ENCODE data around the gene PEPD.

PEPD gene

GRCh38 chr19:33461256-33462111 is 60.1 kb downstream of the PEPD start:
- no peaks in the 10 kb centered on the region for H3K36me3 ChIP-seq (ENCODE audit: control insufficient read depth, insufficient read depth, low read length)
- 91 to 92% methylated on average over 24 of the region's 24 CpGs for WGBS, 2 experiments
- no peaks in the 10 kb centered on the region for H3K4me1 ChIP-seq (ENCODE audit: control insufficient read depth, insufficient read depth, low read length)
- no peak overlapping the region for H3K4me3 ChIP-seq (ENCODE audit: insufficient read depth, low read depth, low read length)
- H3K9me3 ChIP-seq (ENCODE audit: control insufficient read depth, low read length): no peaks in the 10 kb centered on the region
- no peaks in the 10 kb centered on the region for H3K27me3 ChIP-seq (ENCODE audit: control insufficient read depth, insufficient read depth, low read length, poor library complexity, severe bottlenecking)
- H3K27ac ChIP-seq (ENCODE audit: insufficient read depth, low read depth, low read length, poor library complexity, severe bottlenecking): no peak overlapping the region

- no peak overlapping the region for H3K27ac ChIP-seq (ENCODE audit: insufficient read depth, low read depth, low read length, poor library complexity, severe bottlenecking)
- no peaks in the 10 kb centered on the region for H3K27me3 ChIP-seq (ENCODE audit: control insufficient read depth, insufficient read depth, low read length, poor library complexity, severe bottlenecking)
- no peaks in the 10 kb centered on the region for H3K4me1 ChIP-seq (ENCODE audit: control insufficient read depth, insufficient read depth, low read length)
- 89 to 90% methylated on average over 18 of the region's 18 CpGs for WGBS, 2 experiments
- no peaks in the 10 kb centered on the region for H3K9me3 ChIP-seq (ENCODE audit: control insufficient read depth, low read length)
- no peaks in the 10 kb centered on the region for H3K36me3 ChIP-seq (ENCODE audit: control insufficient read depth, insufficient read depth, low read length)
- no peak overlapping the region for H3K4me3 ChIP-seq (ENCODE audit: insufficient read depth, low read depth, low read length)
Observed at GRCh38 chr19:33460221-33460908, 61.2 kb downstream of the PEPD start.

GRCh38 chr19:33459222-33460090 is 62.1 kb downstream of the PEPD start:
- H3K27ac ChIP-seq (ENCODE audit: insufficient read depth, low read depth, low read length, poor library complexity, severe bottlenecking): no peak overlapping the region
- 91 to 93% methylated on average over 21 to 23 of the region's 23 CpGs for WGBS, 2 experiments
- no peaks in the 10 kb centered on the region for H3K36me3 ChIP-seq (ENCODE audit: control insufficient read depth, insufficient read depth, low read length)

GRCh38 chr19:33458807-33459206 is 62.8 kb downstream of the PEPD start:
- Histone ChIP-seq H3K4me1 (ENCODE audit: control insufficient read depth, insufficient read depth, low read length) (no peaks in the 10 kb centered on the region), H3K27ac (ENCODE audit: insufficient read depth, low read depth, low read length, poor library complexity, severe bottlenecking) (no peak overlapping the region), H3K27me3 (ENCODE audit: control insufficient read depth, insufficient read depth, low read length, poor library complexity, severe bottlenecking) (no peaks in the 10 kb centered on the region), H3K36me3 (ENCODE audit: control insufficient read depth, insufficient read depth, low read length) (no peaks in the 10 kb centered on the region), H3K9me3 (ENCODE audit: control insufficient read depth, low read length) (no peaks in the 10 kb centered on the region), H3K4me3 (ENCODE audit: insufficient read depth, low read depth, low read length) (no peak overlapping the region)
- WGBS, 2 experiments: 92 to 95% methylated on average over 12 of the region's 12 CpGs

More at GRCh38 chr19:33459222-33460090, 62.1 kb downstream of the PEPD start:
- H3K9me3 ChIP-seq (ENCODE audit: control insufficient read depth, low read length): no peaks in the 10 kb centered on the region
- H3K4me3 ChIP-seq (ENCODE audit: insufficient read depth, low read depth, low read length): no peak overlapping the region
- H3K27me3 ChIP-seq (ENCODE audit: control insufficient read depth, insufficient read depth, low read length, poor library complexity, severe bottlenecking): no peaks in the 10 kb centered on the region
- no peaks in the 10 kb centered on the region for H3K4me1 ChIP-seq (ENCODE audit: control insufficient read depth, insufficient read depth, low read length)

GRCh38 chr19:33458171-33458633 is 63.4 kb downstream of the PEPD start:
- Histone ChIP-seq H3K27me3 (ENCODE audit: control insufficient read depth, insufficient read depth, low read length, poor library complexity, severe bottlenecking) (no peaks in the 10 kb centered on the region), H3K36me3 (ENCODE audit: control insufficient read depth, insufficient read depth, low read length) (no peaks in the 10 kb centered on the region), H3K4me3 (ENCODE audit: insufficient read depth, low read depth, low read length) (no peak overlapping the region), H3K27ac (ENCODE audit: insufficient read depth, low read depth, low read length, poor library complexity, severe bottlenecking) (no peak overlapping the region), H3K4me1 (ENCODE audit: control insufficient read depth, insufficient read depth, low read length) (no peaks in the 10 kb centered on the region), H3K9me3 (ENCODE audit: control insufficient read depth, low read length) (no peaks in the 10 kb centered on the region)
- 95% methylated on average over 8 of the region's 8 CpGs for WGBS, 2 experiments

- no peaks in the 10 kb centered on the region for H3K9me3 ChIP-seq (ENCODE audit: control insufficient read depth, low read length)
- 94% methylated on average over 10 of the region's 10 CpGs for WGBS, 2 experiments
Observed at GRCh38 chr19:33456845-33457220, 64.8 kb downstream of the PEPD start.

GRCh38 chr19:33456076-33456844 is 65.3 kb downstream of the PEPD start:
- Histone ChIP-seq H3K4me3 (ENCODE audit: insufficient read depth, low read depth, low read length) (no peak overlapping the region), H3K27me3 (ENCODE audit: control insufficient read depth, insufficient read depth, low read length, poor library complexity, severe bottlenecking) (no peaks in the 10 kb centered on the region), H3K27ac (ENCODE audit: insufficient read depth, low read depth, low read length, poor library complexity, severe bottlenecking) (no peak overlapping the region), H3K9me3 (ENCODE audit: control insufficient read depth, low read length) (no peaks in the 10 kb centered on the region), H3K4me1 (ENCODE audit: control insufficient read depth, insufficient read depth, low read length) (no peaks in the 10 kb centered on the region), H3K36me3 (ENCODE audit: control insufficient read depth, insufficient read depth, low read length) (no peaks in the 10 kb centered on the region)
- 93 to 94% methylated on average over 11 of the region's 11 CpGs for WGBS, 2 experiments

More at GRCh38 chr19:33456845-33457220, 64.8 kb downstream of the PEPD start:
- Histone ChIP-seq H3K27me3 (ENCODE audit: control insufficient read depth, insufficient read depth, low read length, poor library complexity, severe bottlenecking) (no peaks in the 10 kb centered on the region), H3K27ac (ENCODE audit: insufficient read depth, low read depth, low read length, poor library complexity, severe bottlenecking) (no peak overlapping the region), H3K4me3 (ENCODE audit: insufficient read depth, low read depth, low read length) (no peak overlapping the region), H3K4me1 (ENCODE audit: control insufficient read depth, insufficient read depth, low read length) (no peaks in the 10 kb centered on the region), H3K36me3 (ENCODE audit: control insufficient read depth, insufficient read depth, low read length) (no peaks in the 10 kb centered on the region)

GRCh38 chr19:33453265-33453664 is 68.3 kb downstream of the PEPD start:
- no peaks in the 10 kb centered on the region for H3K4me1 ChIP-seq (ENCODE audit: control insufficient read depth, insufficient read depth, low read length)
- no peaks in the 10 kb centered on the region for H3K27me3 ChIP-seq (ENCODE audit: control insufficient read depth, insufficient read depth, low read length, poor library complexity, severe bottlenecking)
- WGBS, 2 experiments: 89 to 100% methylated on average over 3 of the region's 3 CpGs
- H3K4me3 ChIP-seq (ENCODE audit: insufficient read depth, low read depth, low read length): no peak overlapping the region
- H3K9me3 ChIP-seq (ENCODE audit: control insufficient read depth, low read length): peaks cover 2% of the 10 kb centered on the region
- H3K27ac ChIP-seq (ENCODE audit: insufficient read depth, low read depth, low read length, poor library complexity, severe bottlenecking): no peak overlapping the region
- H3K36me3 ChIP-seq (ENCODE audit: control insufficient read depth, insufficient read depth, low read length): no peaks in the 10 kb centered on the region

- H3K27me3 ChIP-seq (ENCODE audit: control insufficient read depth, insufficient read depth, low read length, poor library complexity, severe bottlenecking): no peaks in the 10 kb centered on the region
- WGBS, 2 experiments: 95 to 96% methylated on average over 7 of the region's 7 CpGs
- H3K27ac ChIP-seq (ENCODE audit: insufficient read depth, low read depth, low read length, poor library complexity, severe bottlenecking): no peak overlapping the region
- no peak overlapping the region for H3K4me3 ChIP-seq (ENCODE audit: insufficient read depth, low read depth, low read length)
- peaks cover 2% of the 10 kb centered on the region for H3K9me3 ChIP-seq (ENCODE audit: control insufficient read depth, low read length)
- no peaks in the 10 kb centered on the region for H3K4me1 ChIP-seq (ENCODE audit: control insufficient read depth, insufficient read depth, low read length)
- H3K36me3 ChIP-seq (ENCODE audit: control insufficient read depth, insufficient read depth, low read length): no peaks in the 10 kb centered on the region
Observed at GRCh38 chr19:33450689-33451088, 70.9 kb downstream of the PEPD start.

All from ectodermal cell (in vitro differentiated cells).